Chondrocyte (in vitro differentiated cells): Measurements from ENCODE around the gene MGAT3. TPM values are rescaled to one million over a fixed set of nuclear protein-coding genes. Genes with fewer than 3 reads are reported as not detected.
"Not testable (repeated sequence)": the region's sequence is repeated elsewhere in the genome, so short reads cannot be mapped to it uniquely, and the experiment has no call there.

Experiments
- DNase-seq: peaks from one replicate; pipeline ENCODE4 v3.0.0; 2021; ENCODE audit warnings: mixed read lengths, low spot score
- H3K27ac Mint-ChIP-seq: one replicate; pipeline ENCODE4 v1.8.0; 2021; ENCODE audit warnings: mild to moderate bottlenecking, moderate library complexity, mixed read lengths; ENCODE audit not compliant: unreplicated experiment
- H3K27me3 Mint-ChIP-seq: 2 replicates; pipeline ENCODE4 v1.8.0; 2021; ENCODE audit warnings: low read depth, mixed read lengths
- H3K36me3 Mint-ChIP-seq: 2 replicates; pipeline ENCODE4 v1.8.0; 2021; ENCODE audit warnings: low read depth, mixed read lengths
- H3K4me1 Mint-ChIP-seq: 2 replicates; pipeline ENCODE4 v1.8.0; 2021; ENCODE audit warnings: low read depth, mild to moderate bottlenecking, mixed read lengths
- H3K4me3 Mint-ChIP-seq: one replicate; pipeline ENCODE4 v1.8.0; 2021; ENCODE audit warnings: mild to moderate bottlenecking, moderate library complexity, mixed read lengths; ENCODE audit not compliant: unreplicated experiment
- H3K9me3 Mint-ChIP-seq: 2 replicates; pipeline ENCODE4 v1.8.0; 2021; ENCODE audit warnings: low read depth, mixed read lengths
- long read RNA-seq: library from polyadenylated mRNA; stranded (forward); transcript quantifications from one replicate; pipeline ENCODE4 v2.0.0, GENCODE V29; 2021
- total RNA-seq: library from RNA; stranded (reverse); gene quantifications from 3 replicates; pipeline ENCODE4 v1.2.1, GENCODE V29; 2021
- TF ChIP-seq, protein P1 (sequence below): fragments of 200-600 bp; sonication (generic); IDR thresholded peaks from 2 replicates; pipeline ENCODE4 v1.5.0; 2021; ENCODE audit warnings: antibody characterized with exemption, mild to moderate bottlenecking, moderate library complexity

Gene MGAT3, protein sequence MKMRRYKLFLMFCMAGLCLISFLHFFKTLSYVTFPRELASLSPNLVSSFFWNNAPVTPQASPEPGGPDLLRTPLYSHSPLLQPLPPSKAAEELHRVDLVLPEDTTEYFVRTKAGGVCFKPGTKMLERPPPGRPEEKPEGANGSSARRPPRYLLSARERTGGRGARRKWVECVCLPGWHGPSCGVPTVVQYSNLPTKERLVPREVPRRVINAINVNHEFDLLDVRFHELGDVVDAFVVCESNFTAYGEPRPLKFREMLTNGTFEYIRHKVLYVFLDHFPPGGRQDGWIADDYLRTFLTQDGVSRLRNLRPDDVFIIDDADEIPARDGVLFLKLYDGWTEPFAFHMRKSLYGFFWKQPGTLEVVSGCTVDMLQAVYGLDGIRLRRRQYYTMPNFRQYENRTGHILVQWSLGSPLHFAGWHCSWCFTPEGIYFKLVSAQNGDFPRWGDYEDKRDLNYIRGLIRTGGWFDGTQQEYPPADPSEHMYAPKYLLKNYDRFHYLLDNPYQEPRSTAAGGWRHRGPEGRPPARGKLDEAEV
- total RNA-seq, result 3.6 to 6.4 TPM (median 6.1 TPM) in 3 replicates
- long read RNA-seq, partial matches to known transcripts, result 0 of 5 reads
- long read RNA-seq, other reads (novel, unspliced or antisense), result 5 of 5 reads

DNA sequence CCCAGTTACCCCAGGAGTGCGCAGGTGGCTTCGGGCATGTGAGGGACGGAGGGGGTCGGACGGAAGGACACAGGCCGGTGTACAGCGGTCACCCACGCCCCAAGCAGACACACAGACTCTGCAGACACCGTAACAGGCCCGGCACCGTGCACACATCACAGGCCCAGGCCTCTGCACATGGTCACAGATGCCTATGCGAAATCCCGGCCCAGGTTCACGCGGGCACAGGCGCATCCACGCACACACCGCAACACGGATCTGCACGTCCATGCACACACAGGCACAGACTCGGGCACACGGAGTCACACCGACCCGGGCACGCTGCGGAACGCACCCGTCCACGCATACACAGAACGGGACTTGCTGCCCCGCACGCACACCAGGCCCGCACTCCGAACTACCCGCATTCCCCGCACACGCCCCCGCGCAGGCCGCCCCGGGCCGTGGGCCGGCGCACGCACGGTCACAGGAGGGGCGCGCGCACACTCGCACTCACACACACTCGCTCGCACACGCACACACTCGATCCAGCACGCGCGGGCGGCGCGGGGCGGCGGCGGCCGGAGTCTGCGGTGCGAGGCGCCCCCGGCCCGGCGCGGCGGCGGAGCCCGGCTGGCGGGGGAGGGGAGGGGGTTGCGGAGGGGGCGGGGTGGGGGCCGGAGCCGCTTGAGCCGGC is at the start of gene MGAT3:
MGAT3 (plus strand) TSS at position 491 of the 676 bp plus-strand sequence. CDS start 30,336 bp downstream, outside the sequence.
- Mint-ChIP-seq H3K4me1 (peaks cover 30% of the 10 kb centered on the region), H3K9me3 (no peaks in the 10 kb centered on the region), H3K27ac (no peak within 1 kb of the TSS), H3K36me3 (no peaks in the 10 kb centered on the region), H3K4me3 (peak within 1 kb of the TSS; percentile 64), H3K27me3 (no peaks in the 10 kb centered on the region)
- TF ChIP-seq, protein P1, sequence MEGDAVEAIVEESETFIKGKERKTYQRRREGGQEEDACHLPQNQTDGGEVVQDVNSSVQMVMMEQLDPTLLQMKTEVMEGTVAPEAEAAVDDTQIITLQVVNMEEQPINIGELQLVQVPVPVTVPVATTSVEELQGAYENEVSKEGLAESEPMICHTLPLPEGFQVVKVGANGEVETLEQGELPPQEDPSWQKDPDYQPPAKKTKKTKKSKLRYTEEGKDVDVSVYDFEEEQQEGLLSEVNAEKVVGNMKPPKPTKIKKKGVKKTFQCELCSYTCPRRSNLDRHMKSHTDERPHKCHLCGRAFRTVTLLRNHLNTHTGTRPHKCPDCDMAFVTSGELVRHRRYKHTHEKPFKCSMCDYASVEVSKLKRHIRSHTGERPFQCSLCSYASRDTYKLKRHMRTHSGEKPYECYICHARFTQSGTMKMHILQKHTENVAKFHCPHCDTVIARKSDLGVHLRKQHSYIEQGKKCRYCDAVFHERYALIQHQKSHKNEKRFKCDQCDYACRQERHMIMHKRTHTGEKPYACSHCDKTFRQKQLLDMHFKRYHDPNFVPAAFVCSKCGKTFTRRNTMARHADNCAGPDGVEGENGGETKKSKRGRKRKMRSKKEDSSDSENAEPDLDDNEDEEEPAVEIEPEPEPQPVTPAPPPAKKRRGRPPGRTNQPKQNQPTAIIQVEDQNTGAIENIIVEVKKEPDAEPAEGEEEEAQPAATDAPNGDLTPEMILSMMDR, result no peak
- no peak for DNase-seq

DNA sequence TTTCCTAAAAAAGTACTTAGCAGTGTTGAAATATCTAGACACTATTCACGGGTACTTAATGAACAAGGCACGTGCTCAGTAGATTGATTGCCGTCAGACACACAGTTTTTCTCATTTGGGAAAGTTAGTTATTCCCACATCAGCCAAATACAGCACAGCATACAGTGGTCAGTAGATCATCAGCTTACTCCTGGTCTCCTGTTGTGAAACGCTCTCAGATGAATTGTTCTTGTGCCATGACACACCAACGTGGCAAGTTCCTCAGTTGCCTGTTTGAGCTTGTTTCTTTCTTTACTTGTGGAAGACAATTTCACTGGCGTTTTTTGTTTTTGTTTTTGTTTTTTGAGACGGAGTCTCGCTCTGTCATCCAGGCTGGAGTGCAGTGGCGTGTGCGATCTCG is 48.6 kb upstream of the MGAT3 start:
- DNase-seq, result no peak
- TF ChIP-seq, protein P1, result no peak
- Mint-ChIP-seq H3K27me3 (no peaks in the 10 kb centered on the region), H3K27ac (no peak overlapping the region), H3K36me3 (peaks cover 3% of the 10 kb centered on the region), H3K4me1 (peaks cover 14% of the 10 kb centered on the region), H3K9me3 (no peaks in the 10 kb centered on the region), H3K4me3 (no peak overlapping the region)

DNA sequence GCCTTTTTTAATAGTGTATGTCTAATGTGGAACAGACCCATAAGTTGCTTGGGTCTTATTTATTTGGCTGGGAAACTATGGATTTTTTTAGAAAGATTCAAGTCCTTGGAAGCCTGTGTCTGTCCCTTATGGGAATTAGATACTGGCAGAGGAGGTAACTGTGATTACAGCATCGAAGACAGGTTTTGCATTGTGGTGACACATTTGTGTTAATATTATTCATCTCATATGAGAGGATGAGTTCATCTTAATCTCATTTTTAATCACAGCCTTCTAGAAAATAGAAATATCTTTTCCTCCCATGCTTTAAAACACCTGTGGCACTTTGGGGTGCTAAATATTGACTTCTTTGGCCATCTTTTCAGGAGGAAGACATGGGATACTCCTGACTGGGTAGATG is 48.0 kb upstream of the MGAT3 start:
- Mint-ChIP-seq H3K27me3 (no peaks in the 10 kb centered on the region), H3K9me3 (no peaks in the 10 kb centered on the region), H3K36me3 (peaks cover 3% of the 10 kb centered on the region), H3K4me1 (peaks cover 14% of the 10 kb centered on the region), H3K4me3 (no peak overlapping the region), H3K27ac (no peak overlapping the region)
- DNase-seq, result no peak
- TF ChIP-seq, protein P1, result no peak

DNA sequence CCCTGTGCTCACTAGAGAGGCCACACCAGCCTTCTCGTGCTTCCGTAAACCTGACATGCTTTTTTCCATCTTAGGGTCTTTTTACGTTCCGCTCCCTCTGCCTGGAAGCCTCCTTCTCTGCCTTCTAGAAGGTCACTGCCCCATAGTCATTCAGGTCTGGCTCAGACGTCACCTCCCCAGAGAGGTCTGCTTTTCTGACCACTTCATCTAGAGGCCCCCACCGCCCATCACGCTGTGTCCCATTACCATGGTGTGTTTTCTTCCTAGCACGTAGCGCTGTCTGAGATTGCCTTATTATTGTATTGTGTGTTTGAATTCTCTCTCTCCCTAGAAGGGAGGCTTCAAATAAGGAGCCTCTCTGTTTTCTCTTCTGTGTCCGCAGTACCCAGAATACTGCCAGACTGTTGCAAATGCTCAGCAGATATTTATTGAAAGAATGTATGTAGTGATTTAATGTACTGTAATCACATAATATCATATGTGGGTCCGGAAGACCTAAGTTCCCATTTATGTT is 47.2 kb upstream of the MGAT3 start:
- DNase-seq, result peak; percentile 38
- Mint-ChIP-seq H3K4me3 (no peak overlapping the region), H3K27me3 (no peaks in the 10 kb centered on the region), H3K27ac (no peak overlapping the region), H3K36me3 (peaks cover 2% of the 10 kb centered on the region), H3K9me3 (no peaks in the 10 kb centered on the region), H3K4me1 (peaks cover 14% of the 10 kb centered on the region)
- TF ChIP-seq, protein P1, result no peak

DNA sequence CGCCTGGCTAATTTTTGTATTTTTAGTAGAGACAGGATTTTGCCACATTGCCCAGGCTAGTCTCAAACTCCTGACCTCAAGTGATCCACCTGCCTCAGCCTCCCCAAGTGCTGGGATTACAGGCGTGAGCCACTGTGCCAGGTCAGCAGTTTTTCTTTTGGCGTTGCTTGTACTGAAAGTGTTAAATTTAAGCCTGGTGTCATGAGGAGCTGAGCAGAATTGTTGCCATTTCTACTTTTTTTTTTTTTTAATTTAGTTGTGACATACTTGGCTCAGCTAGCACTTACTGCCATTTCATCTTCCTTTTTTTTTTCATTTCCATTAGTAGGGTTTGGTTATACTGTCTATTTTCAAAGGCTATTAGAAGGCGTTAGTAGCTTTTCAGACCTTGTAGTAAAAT is 46.5 kb upstream of the MGAT3 start:
- Mint-ChIP-seq H3K9me3 (no peaks in the 10 kb centered on the region), H3K4me1 (peaks cover 9% of the 10 kb centered on the region), H3K4me3 (no peak overlapping the region), H3K27ac (no peak overlapping the region), H3K27me3 (no peaks in the 10 kb centered on the region), H3K36me3 (peaks cover 2% of the 10 kb centered on the region)
- peak; percentile 2 for DNase-seq
- TF ChIP-seq, protein P1, result no peak

DNA sequence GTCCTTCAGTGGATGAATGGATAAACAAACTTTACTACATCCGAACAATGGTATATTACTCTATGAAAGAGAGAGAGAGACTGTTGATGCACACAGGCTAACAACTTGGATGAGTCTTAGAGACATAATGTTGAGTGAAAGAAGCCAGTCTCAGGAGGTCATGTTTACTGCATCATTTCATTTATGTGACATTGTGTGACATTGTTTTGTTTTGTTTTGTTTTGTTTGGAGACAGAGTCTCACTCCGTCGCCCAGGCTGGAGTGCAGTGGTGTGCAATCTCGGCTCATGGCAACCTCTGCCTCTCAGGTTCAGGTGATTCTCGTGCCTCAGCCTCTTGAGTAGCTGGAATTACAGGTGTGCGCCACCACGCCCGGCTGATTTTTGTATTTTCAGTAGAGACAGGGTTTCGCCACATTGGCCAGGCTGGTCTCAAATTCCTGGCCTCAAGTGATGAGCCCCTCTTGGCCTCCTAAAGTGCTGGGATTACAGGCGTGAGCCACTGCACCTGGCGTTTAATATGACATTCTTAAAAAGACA is 44.9 kb upstream of the MGAT3 start:
- H3K27ac Mint-ChIP-seq, H3K27me3 Mint-ChIP-seq, H3K4me1 Mint-ChIP-seq, H3K9me3 Mint-ChIP-seq, H3K4me3 Mint-ChIP-seq, H3K36me3 Mint-ChIP-seq: not testable (repeated sequence)
- peak; percentile 33 for DNase-seq

DNA sequence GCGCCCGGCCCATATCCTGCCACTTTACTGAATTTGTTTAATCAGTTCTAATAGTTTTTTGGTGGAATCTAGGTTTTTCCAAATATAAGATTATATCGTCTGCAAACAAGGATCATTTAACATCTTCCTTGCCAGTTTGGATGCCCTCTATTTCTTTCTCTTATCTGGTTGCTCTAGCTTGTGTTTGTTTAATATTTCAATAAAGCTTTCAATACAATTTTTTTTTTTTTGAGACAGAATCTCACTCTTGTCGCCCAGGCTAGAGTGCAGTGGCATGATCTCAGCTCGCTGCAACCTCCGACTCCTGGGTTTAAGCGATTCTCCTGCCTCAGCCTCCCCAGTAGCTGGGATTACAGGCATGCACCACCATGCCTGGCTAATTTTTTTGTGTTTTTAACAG is 43.6 kb upstream of the MGAT3 start:
- H3K4me1 Mint-ChIP-seq, H3K27ac Mint-ChIP-seq, H3K9me3 Mint-ChIP-seq, H3K27me3 Mint-ChIP-seq, H3K4me3 Mint-ChIP-seq, DNase-seq, H3K36me3 Mint-ChIP-seq: not testable (repeated sequence)
